HCT116 (cell line): ENCODE results near the gene RNF150. TPM values are rescaled to one million over a fixed set of nuclear protein-coding genes. Genes with fewer than 3 reads are reported as not detected.

Experiments
- ATAC-seq: fragments of 200-7000 bp; cut with Tn5 transposase; 2 replicates; pipeline ENCODE4 v1.9.1; 2020; ENCODE audit warnings: mild to moderate bottlenecking, moderate library complexity
- BruUV-seq: library from RNA; stranded (reverse); fragments of 400-500 nt; replicated peaks from 2 replicates; lab custom pipeline; 2021; lab: Mats Ljungman, UMichigan
- CTCF ChIA-PET: fragments of 300-600 bp; sonication (Branson Sonifier 250); formaldehyde crosslinking; loops from one replicate; lab custom pipeline; 2021; ENCODE audit warnings: antibody characterized with exemption; lab: Charles Lee
- POLR2A ChIA-PET: fragments of 300-600, 350-600 bp; sonication (Branson Sonifier 250); formaldehyde crosslinking; loops from one replicate; lab custom pipeline; 2021; ENCODE audit warnings: antibody characterized with exemption; lab: Charles Lee
- RAD21 ChIA-PET, 2 experiments: fragments of 300-600 bp; sonication (Branson Sonifier 250); formaldehyde crosslinking; loops; one replicate each; lab custom pipeline; 2023; ENCODE audit warnings: low total read pairs in 2 of 2; ENCODE audit not compliant: uncharacterized antibody in 2 of 2, unreplicated experiment in 2 of 2, low non-redundant PET in 1 of 2; lab: Charles Lee
- DNase-seq: peaks from one replicate; pipeline ENCODE4 v3.0.0-alpha.2; 2010; ENCODE audit warnings: low read depth, low spot score
- H2AFZ ChIP-seq: fragments of 200-600 bp; shearing (Covaris generic), sonication (generic); 2 replicates; pipeline ENCODE4 v1.6.1; 2017; ENCODE audit warnings: low read depth, mixed run types, mixed read lengths, antibody characterized with exemption, low read length; ENCODE audit not compliant: poor library complexity, severe bottlenecking
- H3K27ac ChIP-seq: 2 replicates; pipeline ENCODE4 v1.5.1; 2012; ENCODE audit warnings: low read depth, low read length
- H3K27me3 ChIP-seq: fragments of 200-600 bp; sonication (generic); 2 replicates; pipeline ENCODE4 v1.6.1; 2016; ENCODE audit warnings: mixed run types, low read length, mixed read lengths; ENCODE audit not compliant: insufficient read depth
- H3K36me3 ChIP-seq, 2 experiments: fragments of 200-500 bp in 1 of 2; fragments of 200-600 bp in 1 of 2; sonication (Bioruptor generic) in 1 of 2; sonication (generic) in 1 of 2; 2 replicates each; pipeline versions ENCODE4 v1.5.1 to v1.6.1; 2014 to 2016; ENCODE audit warnings: low read length in 2 of 2, inconsistent platforms in 1 of 2, mixed read lengths in 1 of 2, mixed run types in 1 of 2; ENCODE audit not compliant: insufficient read depth in 2 of 2, control insufficient read depth in 1 of 2
- H3K4me1 ChIP-seq, 2 experiments: fragments of 200-600 bp in 1 of 2; sonication (generic) in 1 of 2; 2 replicates each; pipeline versions ENCODE4 v1.5.1 to v1.6.1; 2012 to 2017; ENCODE audit warnings: low read length in 2 of 2, inconsistent platforms in 1 of 2, mild to moderate bottlenecking in 1 of 2, mixed read lengths in 1 of 2, mixed run types in 1 of 2, moderate library complexity in 1 of 2; ENCODE audit not compliant: insufficient read depth in 2 of 2, control insufficient read depth in 1 of 2
- H3K4me2 ChIP-seq: fragments of 200-600 bp; sonication (generic); 2 replicates; pipeline ENCODE4 v1.6.1; 2017; ENCODE audit warnings: mixed run types, low read length, mixed read lengths
- H3K4me3 ChIP-seq, 2 experiments: fragments of 200-600 bp in 1 of 2; sonication (generic) in 1 of 2; replicated peaks in 1 of 2; 2 replicates each; pipeline ENCODE4 v1.5.1; 2011 to 2016; ENCODE audit warnings: low read length in 2 of 2, control low read depth in 1 of 2, low read depth in 1 of 2, mild to moderate bottlenecking in 1 of 2, mixed read lengths in 1 of 2, mixed run types in 1 of 2
- H3K79me2 ChIP-seq: fragments of 200-600 bp; sonication (generic); 2 replicates; pipeline ENCODE4 v1.6.1; 2017; ENCODE audit warnings: mild to moderate bottlenecking, mixed run types, low read length, moderate library complexity, mixed read lengths; ENCODE audit not compliant: insufficient read depth
- H3K9ac ChIP-seq: fragments of 200-600 bp; sonication (generic); 2 replicates; pipeline ENCODE4 v1.6.1; 2016; ENCODE audit warnings: low read length, mixed read lengths
- H3K9me2 ChIP-seq: fragments of 200-600 bp; sonication (generic), shearing (Covaris generic); 2 replicates; pipeline ENCODE4 v1.6.1; 2017; ENCODE audit warnings: mixed run types, mild to moderate bottlenecking, moderate library complexity; ENCODE audit not compliant: insufficient read depth
- H3K9me3 ChIP-seq, 2 experiments: fragments of 200-500 bp in 1 of 2; fragments of 200-600 bp in 1 of 2; sonication (Bioruptor generic) in 1 of 2; sonication (generic) in 1 of 2; 2 replicates each; pipeline ENCODE4 v1.6.1; 2014 to 2017; ENCODE audit warnings: low read length in 2 of 2, mixed read lengths in 2 of 2, inconsistent platforms in 1 of 2, low read depth in 1 of 2, mild to moderate bottlenecking in 1 of 2, mixed run types in 1 of 2, moderate library complexity in 1 of 2; ENCODE audit not compliant: control insufficient read depth in 1 of 2, insufficient read depth in 1 of 2
- H4K20me1 ChIP-seq: fragments of 200-600 bp; sonication (generic), shearing (Covaris generic); 2 replicates; pipeline ENCODE4 v1.6.1; 2017; ENCODE audit warnings: mixed run types, mild to moderate bottlenecking, moderate library complexity; ENCODE audit not compliant: insufficient read depth
- CEBPB ChIP-seq: IDR thresholded peaks from 2 replicates; pipeline ENCODE4 v1.6.1; 2012; ENCODE audit warnings: low read depth
- EZH2 ChIP-seq: fragments of 200-600 bp; sonication (generic); IDR thresholded peaks from 2 replicates; pipeline ENCODE4 v1.6.1; 2017; ENCODE audit warnings: antibody characterized with exemption, mixed run types
- FOSL1 ChIP-seq: IDR thresholded peaks from 2 replicates; pipeline ENCODE4 v1.6.1; 2012; ENCODE audit warnings: low read depth
- JUND ChIP-seq: IDR thresholded peaks from 2 replicates; pipeline ENCODE4 v1.6.1; 2012
- RAD21 ChIP-seq: IDR thresholded peaks from 2 replicates; pipeline ENCODE4 v1.6.1; 2012; ENCODE audit warnings: low read depth, mild to moderate bottlenecking
- SRF ChIP-seq: IDR thresholded peaks from 2 replicates; pipeline ENCODE4 v1.6.1; 2012; ENCODE audit warnings: low read depth
- YY1 ChIP-seq: IDR thresholded peaks from 2 replicates; pipeline ENCODE4 v1.6.1; 2011; ENCODE audit warnings: low read length, low read depth, moderate library complexity, mild to moderate bottlenecking; ENCODE audit not compliant: insufficient replicate concordance; ENCODE audit errors: extremely low read depth
- ZBTB33 ChIP-seq: IDR thresholded peaks from 2 replicates; pipeline ENCODE4 v1.6.1; 2011; ENCODE audit warnings: mild to moderate bottlenecking, low read length, moderate library complexity; ENCODE audit not compliant: insufficient replicate concordance; ENCODE audit errors: extremely low read depth
- ZNF274 ChIP-seq: fragments of 200-500 bp; sonication (Bioruptor generic); IDR thresholded peaks from 2 replicates; pipeline ENCODE4 v1.6.1; 2014; ENCODE audit warnings: mild to moderate bottlenecking, low read depth, low read length, inconsistent platforms
- intact Hi-C: fragments of 100-400 bp; cut with micrococcal nuclease; formaldehyde crosslinking; loops from 2 replicates; pipeline ENCODE4 v1.10.0; 2022
- total RNA-seq: library from RNA; stranded (reverse); gene quantifications from one replicate; pipeline ENCODE4 v1.2.1, GENCODE V29; 2021; ENCODE audit not compliant: unreplicated experiment
- TF ChIP-seq, protein P1 (sequence below): IDR thresholded peaks from 2 replicates; pipeline ENCODE4 v1.6.1; 2012

RNF150 gene
- total RNA-seq, 1 experiment from 2014 or later, result 0.07 TPM

- DNase-seq (no peak), ATAC-seq (no peak)
- H3K27ac ChIP-seq, result no peak overlapping the region
- no peaks in the 10 kb centered on the region for H4K20me1 ChIP-seq
- H3K9ac ChIP-seq, result no peak overlapping the region
- no peaks in the 10 kb centered on the region for H3K36me3 ChIP-seq
- no peaks in the 10 kb centered on the region for H3K27me3 ChIP-seq
- peaks cover 9 to 20% of the 10 kb centered on the region in 2 experiments; a peak in 3 of 4 replicates for H3K4me1 ChIP-seq
- H2AFZ ChIP-seq, result no peak overlapping the region
- no peaks in the 10 kb centered on the region for H3K9me2 ChIP-seq
- no peak for TF ChIP-seq FOSL1
- no peak for TF ChIP-seq RAD21
- TF ChIP-seq EZH2, result no peak
- no peak for TF ChIP-seq ZNF274
- TF ChIP-seq, protein P1, sequence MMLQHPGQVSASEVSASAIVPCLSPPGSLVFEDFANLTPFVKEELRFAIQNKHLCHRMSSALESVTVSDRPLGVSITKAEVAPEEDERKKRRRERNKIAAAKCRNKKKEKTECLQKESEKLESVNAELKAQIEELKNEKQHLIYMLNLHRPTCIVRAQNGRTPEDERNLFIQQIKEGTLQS, result no peak
- TF ChIP-seq YY1, result no peak
- TF ChIP-seq JUND, result no peak
- no peak for TF ChIP-seq CEBPB
- TF ChIP-seq ZBTB33, result no peak
- no peak for TF ChIP-seq SRF
- TF ChIP-seq, all 23 proteins: peak for 0
- ChIA-PET RAD21 (no interaction called here), CTCF (interaction anchor here (1.8 kb wide), 1 partner anchor 494 kb away, joined by 10 read pairs; no protein-coding TSS in a partner anchor), POLR2A (no interaction called here)
- Histone ChIP-seq H3K9me3 (no peaks in the 10 kb centered on the region), H3K79me2 (no peaks in the 10 kb centered on the region), H3K4me3 (no peak overlapping the region), H3K4me2 (no peak overlapping the region)
- intact Hi-C loops, result loop anchor here (10.0 kb wide), 2 partner anchors 329 to 599 kb away; partner anchors contain the start of gene ELMOD2
- BruUV-seq, result no TSS peak
Measured at GRCh38 chr4:140854168-140854567, 279.1 kb downstream of the RNF150 start.
